Endothelial cell of hepatic sinusoid (primary cell): Measurements from ENCODE around the gene WFS1.

ENCODE experiments used
- in situ Hi-C: cut with HindIII; loops from 2 replicates; pipeline ENCODE4 v1.10.0; 2017; ENCODE audit warnings: low sequenced_read_pairs

Gene WFS1

DNA sequence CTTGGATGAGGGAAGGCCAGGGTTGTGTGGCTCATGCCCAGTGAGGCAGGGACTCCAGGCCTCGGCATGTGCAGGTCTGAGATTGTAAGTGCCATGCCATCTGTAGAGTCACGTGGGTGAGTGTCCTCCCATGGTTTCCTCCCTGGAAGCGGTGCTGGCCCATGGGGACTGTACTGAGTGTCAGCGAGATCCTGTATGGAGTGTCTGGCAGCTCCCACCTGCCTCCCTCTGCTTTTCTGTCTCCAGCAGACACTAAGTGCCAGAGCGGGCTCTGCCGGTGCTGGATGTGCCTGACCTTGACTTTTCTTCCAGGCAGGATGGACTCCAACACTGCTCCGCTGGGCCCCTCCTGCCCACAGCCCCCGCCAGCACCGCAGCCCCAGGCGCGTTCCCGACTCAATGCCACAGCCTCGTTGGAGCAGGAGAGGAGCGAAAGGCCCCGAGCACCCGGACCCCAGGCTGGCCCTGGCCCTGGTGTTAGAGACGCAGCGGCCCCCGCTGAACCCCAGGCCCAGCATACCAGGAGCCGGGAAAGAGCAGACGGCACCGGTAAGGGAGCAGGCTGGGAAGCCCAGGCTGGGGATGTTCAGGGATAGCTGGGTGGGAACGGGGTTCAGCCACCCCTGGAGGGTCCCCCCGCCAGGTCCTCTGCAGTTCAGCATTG lies 7.6 kb downstream of the WFS1 start:
- in situ Hi-C loops = no loop called here

DNA sequence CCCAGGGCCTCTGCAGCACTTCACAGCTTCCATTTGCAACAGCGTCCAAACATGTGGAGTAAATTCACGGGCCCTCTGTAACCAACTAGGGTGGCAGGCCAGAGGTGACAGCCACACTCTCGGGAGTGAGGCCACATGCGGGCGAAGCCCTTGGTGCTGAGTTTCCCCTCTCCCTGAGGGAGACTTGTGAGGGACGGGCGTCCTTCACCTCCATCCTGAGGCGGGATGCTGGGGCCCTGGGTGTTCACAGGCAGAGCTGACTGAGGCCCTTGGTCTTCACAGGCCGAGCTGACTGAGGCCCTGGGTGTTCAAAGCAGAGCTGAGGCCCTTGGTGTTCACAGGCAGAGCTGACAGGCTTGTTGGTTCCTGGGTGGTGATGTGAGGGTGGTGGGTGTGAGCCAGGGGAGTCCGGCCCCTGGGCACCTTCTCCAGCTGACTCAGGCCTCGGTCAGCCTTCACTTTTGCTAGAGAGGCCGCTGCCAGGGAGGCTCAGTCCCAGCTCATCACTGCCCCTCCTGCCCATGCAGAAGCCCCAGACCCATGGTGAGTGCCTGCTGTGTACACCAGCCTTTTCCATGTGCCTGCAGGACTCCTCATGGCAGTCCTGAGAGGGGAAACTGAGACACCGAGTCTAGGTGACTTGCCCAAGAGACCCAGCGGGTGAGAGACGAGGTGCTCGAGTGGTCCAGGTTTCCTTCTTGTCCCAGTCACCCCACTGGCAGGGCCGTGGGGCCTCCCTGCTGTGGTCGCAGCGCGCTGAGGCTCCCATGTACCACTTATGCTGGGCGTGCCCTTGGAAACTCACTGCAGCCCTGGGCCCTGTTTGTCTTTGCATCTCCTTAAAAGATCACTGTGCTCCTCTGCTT lies 8.5 kb downstream of the WFS1 start:
- in situ Hi-C loops = no loop called here

DNA sequence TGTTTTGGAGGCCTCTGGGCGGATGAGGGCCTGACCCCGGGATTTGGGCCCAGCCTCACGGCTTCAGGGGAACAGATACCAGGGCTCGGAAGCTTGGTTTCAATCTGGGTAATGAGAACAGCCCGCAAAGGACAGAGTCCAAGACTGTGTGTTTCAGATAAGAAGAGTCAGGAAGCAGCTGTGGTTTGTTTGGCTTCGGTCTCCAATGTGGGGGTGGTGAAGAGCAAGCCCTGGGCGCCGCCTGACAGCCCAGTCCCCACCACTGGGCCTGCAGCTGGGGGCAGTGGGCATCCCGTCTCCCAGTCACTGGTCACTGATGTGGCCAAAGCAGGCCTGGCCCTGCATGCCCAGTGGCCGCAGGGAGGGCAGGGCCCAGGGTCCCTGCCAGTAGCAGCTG lies 9.1 kb downstream of the WFS1 start:
- in situ Hi-C loops = no loop called here

DNA sequence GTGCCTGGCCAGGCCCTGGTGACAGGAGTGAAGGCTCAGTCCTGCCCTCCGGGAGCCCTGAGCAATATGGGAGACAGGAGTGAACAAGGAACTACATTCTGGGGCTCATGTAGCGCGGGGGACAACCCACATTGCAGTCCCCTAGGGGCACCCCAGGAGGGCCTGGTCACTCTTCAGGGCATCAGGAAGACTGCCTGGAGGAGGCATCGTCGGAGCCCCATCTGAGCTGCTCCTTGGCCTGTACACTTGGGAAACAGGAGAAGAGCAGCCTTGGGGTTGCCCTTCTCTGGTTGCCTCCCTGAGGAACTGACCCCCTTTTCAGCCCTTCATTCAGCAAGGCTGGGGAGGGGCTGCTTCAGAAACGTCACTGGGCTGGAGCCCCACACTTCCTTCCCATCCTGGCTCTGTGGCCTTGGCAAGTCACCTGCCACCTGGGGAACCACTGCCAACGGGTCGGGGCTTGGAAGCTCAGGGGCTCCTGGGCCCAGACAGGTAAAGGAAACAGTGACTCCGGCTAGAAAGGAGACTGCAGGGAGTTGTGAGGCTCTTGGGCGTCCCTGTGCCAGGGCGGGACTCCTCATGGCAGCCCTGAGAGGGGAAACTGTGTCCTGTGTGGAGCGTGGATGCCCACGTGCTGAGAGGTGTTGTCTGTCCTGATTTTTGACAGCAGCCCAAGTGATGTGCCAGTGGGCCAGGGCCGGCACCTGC lies 10.1 kb downstream of the WFS1 start:
- in situ Hi-C loops = no loop called here

DNA sequence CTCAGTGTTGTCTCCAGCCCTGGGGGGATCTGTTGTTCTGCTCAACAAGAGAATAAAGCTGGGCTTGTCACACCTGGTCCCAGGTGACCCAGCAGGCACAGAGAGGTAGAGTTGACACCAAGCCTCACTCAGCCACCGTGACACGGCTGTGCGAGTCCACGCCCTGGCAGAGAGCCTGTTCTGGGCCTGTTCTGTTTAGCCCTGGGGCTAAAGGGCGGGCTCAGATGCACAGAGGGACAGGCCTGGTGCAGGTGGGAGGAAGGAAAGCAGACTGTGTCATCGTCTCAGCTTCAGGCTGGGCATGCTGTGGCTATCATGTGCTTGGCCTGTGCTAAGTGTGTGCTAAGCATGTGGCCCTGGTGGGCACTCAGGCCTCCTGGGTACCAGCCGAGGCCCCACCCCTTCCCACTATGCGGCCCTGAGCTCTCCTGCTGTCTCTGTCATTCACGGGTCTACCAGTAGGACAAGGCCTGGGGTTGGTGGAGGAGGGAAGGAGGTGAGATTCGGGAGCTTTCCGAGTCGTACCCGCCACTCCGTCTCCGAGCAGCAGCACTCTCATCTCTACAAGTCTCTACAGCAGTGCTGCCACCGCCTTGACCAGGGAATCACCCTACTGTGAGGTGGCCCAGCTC lies 10.8 kb downstream of the WFS1 start:
- in situ Hi-C loops = no loop called here

DNA sequence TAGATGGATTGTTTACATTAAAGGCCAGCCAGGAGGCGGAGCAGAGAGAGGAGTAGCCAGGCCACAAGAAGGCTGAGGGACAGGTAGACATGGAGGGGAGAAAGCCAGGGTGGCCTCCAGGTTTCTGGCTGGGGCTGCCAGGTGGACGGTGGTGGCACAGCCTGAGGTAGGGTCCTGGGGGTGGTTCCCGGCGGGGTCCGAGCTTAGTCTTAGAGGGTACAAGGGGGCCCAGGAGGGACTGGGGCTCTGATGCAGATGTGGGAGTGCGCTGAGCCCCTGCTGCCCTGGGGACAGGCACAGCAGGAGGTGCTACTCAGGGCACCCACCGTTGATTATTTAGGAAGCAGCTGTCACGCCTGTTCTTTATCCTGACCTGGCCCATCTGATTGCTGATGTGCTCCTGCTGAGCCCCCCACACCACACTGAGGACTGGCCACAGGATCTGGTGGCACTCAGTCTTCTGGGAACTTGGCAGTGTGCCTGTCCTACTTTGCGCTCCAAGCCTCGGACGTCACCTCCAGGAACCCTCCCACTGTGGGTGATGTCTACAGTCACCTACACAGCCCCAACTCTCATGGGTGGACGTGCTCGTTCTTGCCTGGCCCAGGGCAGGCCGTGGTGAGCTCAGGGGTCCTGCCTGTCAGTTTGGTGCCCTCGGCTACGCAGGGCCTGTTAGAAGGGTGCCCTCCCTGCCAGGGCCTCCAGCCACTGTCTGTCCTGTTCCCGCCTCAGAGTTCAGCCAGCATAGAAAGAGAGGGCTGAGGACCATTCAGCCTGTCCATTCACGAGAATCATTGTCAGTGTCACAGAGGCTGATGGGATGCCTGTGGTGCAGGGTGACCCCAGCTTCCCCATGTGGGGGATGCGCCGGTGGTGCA lies 12.0 kb downstream of the WFS1 start:
- in situ Hi-C loops = no loop called here

DNA sequence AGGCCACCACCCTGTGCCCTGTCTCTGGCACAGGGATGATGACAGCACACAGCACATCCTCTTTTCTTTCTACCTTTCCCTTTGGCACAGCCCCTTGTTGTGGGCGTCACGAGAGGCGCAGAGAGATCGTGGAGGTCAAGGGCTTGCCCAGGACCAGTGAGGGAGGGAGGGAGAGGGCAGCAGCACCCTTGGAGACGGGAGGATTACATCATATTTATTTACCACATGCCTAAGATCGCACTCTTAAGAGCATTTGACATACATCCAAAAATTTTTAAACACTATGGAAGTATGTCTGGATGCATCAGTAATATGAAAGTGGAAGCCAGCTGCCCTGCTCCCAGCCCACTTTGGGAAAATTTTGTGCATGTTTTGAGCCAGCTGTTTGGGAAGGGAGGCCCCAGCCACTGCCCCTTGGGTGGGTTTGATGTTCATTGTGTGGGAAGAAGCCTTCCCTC lies 12.7 kb downstream of the WFS1 start:
- in situ Hi-C loops = no loop called here

DNA sequence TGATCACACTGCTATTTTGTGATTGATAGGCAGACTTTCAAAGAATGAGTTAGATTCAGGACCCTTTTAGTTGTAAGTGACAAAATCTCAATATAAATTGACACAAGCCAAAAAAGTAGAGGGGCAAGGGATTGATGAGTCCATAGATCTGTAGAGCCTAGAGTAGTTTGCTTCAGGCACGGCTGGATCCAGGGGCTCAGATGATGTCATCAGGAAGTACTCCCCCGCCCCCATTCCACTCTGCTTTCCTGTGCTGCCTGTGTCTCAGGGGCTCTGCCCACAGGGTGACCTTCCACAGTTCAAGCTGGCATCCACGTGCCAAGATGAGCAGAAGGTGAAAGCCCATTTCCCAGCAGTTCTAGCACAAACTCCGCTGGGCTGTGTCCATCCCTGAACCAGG lies 13.6 kb downstream of the WFS1 start:
- in situ Hi-C loops = no loop called here

DNA sequence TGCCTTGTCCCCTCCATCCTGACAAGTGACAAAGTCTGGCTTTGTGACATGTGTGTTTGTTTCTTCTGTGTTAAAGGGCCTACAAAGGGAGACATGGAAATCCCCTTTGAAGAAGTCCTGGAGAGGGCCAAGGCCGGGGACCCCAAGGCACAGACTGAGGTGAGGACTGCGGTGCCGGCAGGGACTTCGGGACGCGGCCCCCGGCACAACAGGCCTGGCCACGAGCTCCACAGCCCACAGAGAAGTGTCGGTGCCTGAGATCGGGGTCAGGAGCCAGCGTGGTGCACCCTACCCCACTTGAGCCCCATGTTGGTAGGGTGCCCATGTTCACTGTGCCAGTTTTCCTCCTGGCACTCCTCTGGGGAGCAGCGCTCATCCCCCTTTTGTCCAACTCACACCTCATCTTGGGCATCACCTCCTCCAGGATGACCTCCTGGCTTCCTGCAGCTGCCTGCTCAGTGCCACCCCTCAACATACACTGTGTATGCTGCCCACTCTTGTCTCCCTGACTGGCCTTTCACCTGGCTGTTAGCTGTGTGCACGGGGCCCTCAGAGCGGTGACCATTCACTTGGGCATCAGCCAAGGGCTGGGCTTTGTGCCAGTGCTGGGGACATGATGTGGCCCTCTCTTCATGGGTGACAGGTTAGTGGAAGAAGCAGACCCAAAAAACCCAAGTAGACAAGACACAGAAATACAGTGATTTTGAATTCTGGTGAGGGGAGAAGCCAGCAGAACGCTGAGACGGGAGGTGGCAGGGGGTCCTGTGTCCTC lies 17.6 kb downstream of the WFS1 start:
- in situ Hi-C loops = no loop called here

DNA sequence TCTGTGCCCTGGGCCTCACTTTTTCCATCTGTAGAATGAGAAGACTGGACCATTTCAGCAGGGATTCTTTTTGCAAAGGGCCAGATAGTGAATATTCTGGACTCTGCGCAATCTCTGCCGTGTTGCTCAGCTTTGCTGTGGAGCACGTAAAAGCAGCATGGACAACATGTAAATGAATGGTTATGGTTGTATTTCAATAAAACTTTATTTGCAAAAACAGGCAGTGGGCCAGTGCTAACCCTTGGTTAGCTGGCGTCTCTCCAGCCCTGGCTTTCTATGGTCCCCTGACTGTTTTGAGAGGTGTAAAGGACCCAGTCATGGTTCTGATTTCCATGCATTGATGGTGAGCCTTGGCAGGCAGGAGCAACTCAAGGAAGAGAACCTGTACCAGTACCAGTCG lies 18.7 kb downstream of the WFS1 start:
- in situ Hi-C loops = no loop called here

DNA sequence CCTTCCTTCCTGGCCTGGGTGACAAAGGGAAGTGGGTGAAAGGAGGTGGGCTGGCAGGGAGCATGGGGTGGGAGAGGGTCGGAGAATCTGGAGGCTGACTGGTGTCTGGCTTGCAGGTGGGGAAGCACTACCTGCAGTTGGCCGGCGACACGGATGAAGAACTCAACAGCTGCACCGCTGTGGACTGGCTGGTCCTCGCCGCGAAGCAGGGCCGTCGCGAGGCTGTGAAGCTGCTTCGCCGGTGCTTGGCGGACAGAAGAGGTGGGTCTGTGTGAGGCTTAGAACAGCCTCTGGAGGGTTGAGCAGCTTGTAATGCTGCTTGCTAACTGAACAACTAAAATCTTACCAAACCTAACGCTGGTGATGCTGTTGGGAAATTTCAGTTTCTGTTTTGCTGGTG lies 19.2 kb downstream of the WFS1 start:
- in situ Hi-C loops = no loop called here

DNA sequence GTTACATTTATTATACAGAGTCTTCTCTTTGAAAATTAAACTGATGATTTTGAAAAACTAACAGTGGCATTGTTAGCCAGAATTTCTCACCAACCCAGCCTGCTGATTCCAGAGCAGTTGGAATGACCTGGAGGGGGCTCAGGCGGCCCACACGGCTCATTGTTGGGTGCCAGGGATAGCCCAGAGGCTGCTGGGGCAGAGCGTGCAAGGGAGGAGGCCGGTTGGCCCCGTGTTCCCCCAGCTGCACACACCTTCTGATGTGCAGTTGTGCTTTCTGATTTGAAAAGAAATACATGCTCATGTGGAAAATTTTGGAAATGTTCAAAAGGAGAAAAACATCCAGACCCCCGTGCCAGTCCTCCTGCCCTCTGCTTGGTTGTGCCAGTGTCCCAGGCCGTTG lies 20.6 kb downstream of the WFS1 start:
- in situ Hi-C loops = no loop called here

DNA sequence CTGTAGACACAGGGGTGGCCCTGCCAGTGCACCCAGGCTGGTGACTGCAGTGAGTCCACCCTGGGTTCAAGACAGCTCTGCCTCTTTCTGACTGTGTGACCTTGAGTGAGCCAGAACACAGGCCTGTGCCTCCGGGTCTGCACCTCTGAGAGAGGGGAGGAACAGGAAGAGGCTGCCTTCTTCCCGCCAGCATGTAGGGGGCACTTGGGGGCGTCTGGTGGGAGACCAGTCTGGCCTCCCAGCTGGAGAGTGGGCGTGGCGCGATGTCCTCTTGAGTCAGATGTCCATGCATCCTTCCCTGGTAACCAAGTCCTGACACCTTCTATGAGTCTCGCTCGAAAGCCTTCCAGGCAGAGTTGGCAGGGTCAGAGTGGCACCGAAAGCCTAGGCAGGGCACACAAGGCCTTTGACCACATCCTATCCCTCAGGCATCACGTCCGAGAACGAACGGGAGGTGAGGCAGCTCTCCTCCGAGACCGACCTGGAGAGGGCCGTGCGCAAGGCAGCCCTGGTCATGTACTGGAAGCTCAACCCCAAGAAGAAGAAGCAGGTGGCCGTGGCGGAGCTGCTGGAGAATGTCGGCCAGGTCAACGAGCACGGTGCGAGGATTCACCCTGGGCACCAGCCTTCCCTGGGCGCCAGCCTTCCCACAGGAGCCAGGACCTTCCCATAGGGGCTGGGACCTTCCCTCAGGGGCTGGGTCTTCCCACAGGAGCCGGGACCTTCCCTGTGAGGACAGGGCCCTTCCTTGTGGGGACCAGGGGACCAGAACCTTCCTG lies 21.3 kb downstream of the WFS1 start:
- in situ Hi-C loops = no loop called here

DNA sequence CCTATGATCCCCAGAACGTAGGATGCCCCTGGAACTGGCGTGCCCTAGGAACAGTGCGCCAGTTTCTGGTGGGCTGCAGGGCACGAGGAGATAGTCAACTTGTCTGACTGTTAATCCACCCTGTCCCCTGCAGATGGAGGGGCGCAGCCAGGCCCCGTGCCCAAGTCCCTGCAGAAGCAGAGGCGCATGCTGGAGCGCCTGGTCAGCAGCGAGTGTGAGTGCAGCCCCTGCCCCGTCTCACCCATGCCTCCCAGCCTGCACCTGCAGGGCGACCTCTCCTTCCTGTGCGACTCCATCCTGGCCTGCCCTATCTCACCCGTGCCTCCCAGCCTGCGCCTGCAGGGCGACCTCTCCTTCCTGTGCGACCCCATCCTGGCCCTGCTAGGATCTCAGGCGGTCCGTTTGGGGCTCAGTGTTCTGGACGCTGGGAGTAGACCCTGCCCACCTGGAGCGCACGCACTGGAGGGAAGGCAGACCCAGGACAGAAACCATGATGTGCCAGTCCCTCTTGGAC lies 22.2 kb downstream of the WFS1 start:
- in situ Hi-C loops = no loop called here

DNA sequence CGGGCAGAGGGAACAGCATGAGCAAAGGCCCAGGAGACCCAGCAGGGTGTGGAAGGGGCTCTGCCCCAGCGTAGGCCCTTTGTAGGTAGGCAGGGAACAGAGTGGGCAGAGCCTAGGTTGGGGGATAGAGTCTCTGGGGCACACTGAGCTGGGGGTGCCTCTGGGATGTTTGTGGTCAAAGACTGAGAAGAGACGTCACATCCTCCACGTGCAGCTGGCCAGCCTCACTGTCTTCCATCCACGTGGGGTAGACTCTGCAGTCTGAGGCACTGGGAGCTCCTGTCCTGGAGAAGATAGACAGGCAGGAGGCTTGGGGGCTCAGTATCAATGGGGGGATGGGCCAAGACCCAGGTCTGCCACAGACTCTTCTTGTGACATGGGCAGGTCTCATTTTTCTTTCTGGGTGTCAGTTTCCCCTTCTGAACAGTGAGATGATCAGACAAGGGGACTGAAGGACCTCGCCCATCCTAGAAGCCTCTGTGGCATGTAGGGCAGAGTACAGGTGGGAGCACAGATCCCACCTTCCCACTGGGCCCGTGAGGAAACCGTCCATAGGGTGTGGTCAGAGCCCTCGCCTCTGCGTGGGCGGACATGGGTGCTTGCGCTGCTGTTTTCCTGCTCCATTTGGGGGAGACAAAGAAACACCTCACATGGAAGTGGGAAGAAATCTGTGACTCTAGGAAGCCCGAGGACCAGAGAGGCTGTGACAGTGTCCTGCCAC lies 22.9 kb downstream of the WFS1 start:
- in situ Hi-C loops = no loop called here

DNA sequence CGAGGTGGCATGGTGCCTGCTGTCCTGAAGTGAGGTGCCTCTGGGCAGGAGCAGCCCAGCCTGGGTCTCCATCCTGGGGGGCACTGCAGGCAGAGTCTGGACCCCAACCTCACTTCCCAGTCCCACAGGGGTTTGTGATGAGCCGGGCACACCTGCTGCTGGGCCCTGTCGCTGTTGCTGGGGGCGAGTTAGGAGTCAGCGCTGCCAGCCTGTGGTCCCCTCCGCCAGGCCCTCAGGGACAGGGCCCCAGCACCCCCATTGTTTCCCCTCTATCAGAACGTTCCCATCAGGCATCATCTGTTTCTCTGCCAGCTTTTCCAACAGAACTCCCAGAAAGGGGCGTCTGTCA lies 23.4 kb downstream of the WFS1 start:
- in situ Hi-C loops = no loop called here

DNA sequence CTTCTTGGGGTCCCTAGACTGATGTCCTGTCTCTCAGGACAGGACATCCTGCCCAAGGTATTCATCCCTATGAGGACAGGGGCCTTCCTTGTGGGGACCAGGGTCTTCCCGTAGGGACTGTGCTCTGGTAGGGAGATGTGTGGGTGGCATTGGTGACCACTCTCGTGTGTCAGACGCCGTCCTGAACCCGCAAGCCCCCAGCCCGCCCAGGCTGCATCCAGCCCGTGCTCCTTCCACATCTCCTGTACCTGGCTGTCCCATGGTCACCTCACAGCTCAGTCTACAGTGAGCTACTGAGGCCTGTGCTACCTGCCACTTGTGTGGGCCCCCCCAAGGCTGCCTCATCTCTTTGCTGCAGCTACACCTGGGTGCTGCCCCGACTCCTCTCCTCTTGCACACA lies 24.0 kb downstream of the WFS1 start:
- in situ Hi-C loops = no loop called here
